Esophagus muscularis mucosa (tissue), 3 donors: ENCODE measurements around the gene WRAP53.

Experiments
- CTCF ChIP-seq, 3 experiments: fragments of 200-600 bp in 2 of 3; fragments of 450-650 bp in 1 of 3; sonication (generic) in 2 of 3; IDR thresholded peaks; one replicate each; pipeline ENCODE4 v1.5.1; 2017 to 2019; ENCODE audit warnings: antibody characterized with exemption in 3 of 3, mild to moderate bottlenecking in 2 of 3, moderate library complexity in 1 of 3
- POLR2A ChIP-seq: fragments of 450-650 bp; IDR thresholded peaks from one replicate; pipeline ENCODE4 v1.6.1; 2017; ENCODE audit warnings: antibody characterized with exemption, moderate library complexity, mild to moderate bottlenecking, low read depth

GRCh38 chr17:7655541-7655840 lies 32.8 kb upstream of the WRAP53 start:
- TF ChIP-seq CTCF (IDR thresholded peaks at IDR 0.05) (no peak), POLR2A (no peak)
